Thyroid gland (tissue), 4 donors: Measurements from ENCODE around the gene BUD13.

Source experiments
- POLR2A ChIP-seq, 2 donors: fragments of 450-650 bp; IDR thresholded peaks; one replicate each; pipeline ENCODE4 v1.6.1; 2017; ENCODE audit warnings: antibody characterized with exemption in 2 of 2, mild to moderate bottlenecking in 2 of 2, moderate library complexity in 1 of 2
- TF ChIP-seq, protein P1 (sequence below), 6 experiments: fragments of 200-600 bp in 3 of 6; fragments of 450-650 bp in 3 of 6; sonication (generic) in 3 of 6; IDR thresholded peaks; one replicate each; pipeline ENCODE4 v1.5.1; 2016 to 2019; ENCODE audit warnings: antibody characterized with exemption in 6 of 6, mild to moderate bottlenecking in 2 of 6, inconsistent platforms in 1 of 6, moderate library complexity in 1 of 6

- TF ChIP-seq POLR2A (IDR thresholded peaks at IDR 0.05): no peak
- TF ChIP-seq, protein P1, sequence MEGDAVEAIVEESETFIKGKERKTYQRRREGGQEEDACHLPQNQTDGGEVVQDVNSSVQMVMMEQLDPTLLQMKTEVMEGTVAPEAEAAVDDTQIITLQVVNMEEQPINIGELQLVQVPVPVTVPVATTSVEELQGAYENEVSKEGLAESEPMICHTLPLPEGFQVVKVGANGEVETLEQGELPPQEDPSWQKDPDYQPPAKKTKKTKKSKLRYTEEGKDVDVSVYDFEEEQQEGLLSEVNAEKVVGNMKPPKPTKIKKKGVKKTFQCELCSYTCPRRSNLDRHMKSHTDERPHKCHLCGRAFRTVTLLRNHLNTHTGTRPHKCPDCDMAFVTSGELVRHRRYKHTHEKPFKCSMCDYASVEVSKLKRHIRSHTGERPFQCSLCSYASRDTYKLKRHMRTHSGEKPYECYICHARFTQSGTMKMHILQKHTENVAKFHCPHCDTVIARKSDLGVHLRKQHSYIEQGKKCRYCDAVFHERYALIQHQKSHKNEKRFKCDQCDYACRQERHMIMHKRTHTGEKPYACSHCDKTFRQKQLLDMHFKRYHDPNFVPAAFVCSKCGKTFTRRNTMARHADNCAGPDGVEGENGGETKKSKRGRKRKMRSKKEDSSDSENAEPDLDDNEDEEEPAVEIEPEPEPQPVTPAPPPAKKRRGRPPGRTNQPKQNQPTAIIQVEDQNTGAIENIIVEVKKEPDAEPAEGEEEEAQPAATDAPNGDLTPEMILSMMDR (IDR thresholded peaks at IDR 0.05): no peak
These were observed 25.6 kb upstream of the BUD13 start for GRCh38 chr11:116798368-116798767.
